Measurements from ENCODE around the gene CAMK2D. TPM values are rescaled to one million over a fixed set of nuclear protein-coding genes. Genes with fewer than 3 reads are reported as not detected.

The CAMK2D gene
- total RNA-seq, 1 experiment from 2014 or later: 29.5 TPM

GRCh38 chr4:113420938-113421337 lies 340.6 kb downstream of the CAMK2D start:
- no TSS peak for BruUV-seq (replicated peaks)

GRCh38 chr4:113419631-113420030 lies 341.9 kb downstream of the CAMK2D start:
- ATAC-seq: no peak
- Histone ChIP-seq H3K4me3 (ENCODE audit: low read depth in 2 of 2, low read length in 2 of 2) (no peak overlapping the region), H3K27me3 (ENCODE audit: control insufficient read depth, insufficient read depth, low read length) (no peaks in the 10 kb centered on the region), H3K4me1 (ENCODE audit: control insufficient read depth, insufficient read depth, low read length) (no peaks in the 10 kb centered on the region), H3K27ac (ENCODE audit: low read length) (no peak overlapping the region), H3K36me3 (ENCODE audit: control insufficient read depth, insufficient read depth, low read length) (no peaks in the 10 kb centered on the region), H3K9me3 (ENCODE audit: control insufficient read depth, insufficient read depth, low read depth, low read length) (peaks cover 4% of the 10 kb centered on the region; the same call in 1 of the 2 replicates)
- CTCF ChIA-PET: no interaction called here
- DNase-seq (ENCODE audit: low read depth, low spot score): no peak
- no peak for TF ChIP-seq SIN3A (IDR thresholded peaks at IDR 0.05; ENCODE audit: borderline replicate concordance, insufficient read depth, low read depth, low read length)
- no peak for TF ChIP-seq REST (IDR thresholded peaks at IDR 0.05; ENCODE audit: insufficient read depth in 1 of 2, low read depth in 2 of 2, low read length in 1 of 2)
- TF ChIP-seq POLR2AphosphoS5 (IDR thresholded peaks at IDR 0.05; ENCODE audit: low read depth, low read length): no peak
- TF ChIP-seq TCF7L2 (IDR thresholded peaks at IDR 0.05; ENCODE audit: low read depth, low read length): no peak
- no peak for TF ChIP-seq CTCF (IDR thresholded peaks at IDR 0.05)
- no TSS peak for BruUV-seq (replicated peaks)
- in situ Hi-C loops (cut with HindIII; ENCODE audit: low pct_unique_long_range_greater_than_20kb, low sequenced_read_pairs): no loop called here
- intact Hi-C loops (cut with micrococcal nuclease; ENCODE audit: unreplicated experiment): no loop called here
- POLR2A ChIA-PET: no interaction called here

More at GRCh38 chr4:113420938-113421337, 340.6 kb downstream of the CAMK2D start:
- no peak for DNase-seq (ENCODE audit: low read depth, low spot score)
- TF ChIP-seq CTCF (IDR thresholded peaks at IDR 0.05) (no peak), SIN3A (IDR thresholded peaks at IDR 0.05; ENCODE audit: borderline replicate concordance, insufficient read depth, low read depth, low read length) (no peak), REST (IDR thresholded peaks at IDR 0.05; ENCODE audit: insufficient read depth in 1 of 2, low read depth in 2 of 2, low read length in 1 of 2) (no peak), POLR2AphosphoS5 (IDR thresholded peaks at IDR 0.05; ENCODE audit: low read depth, low read length) (no peak), TCF7L2 (IDR thresholded peaks at IDR 0.05; ENCODE audit: low read depth, low read length) (no peak)
- ChIA-PET POLR2A (no interaction called here), CTCF (no interaction called here)
- Histone ChIP-seq H3K4me1 (ENCODE audit: control insufficient read depth, insufficient read depth, low read length) (no peaks in the 10 kb centered on the region), H3K9me3 (ENCODE audit: control insufficient read depth, insufficient read depth, low read depth, low read length) (peaks cover 4% of the 10 kb centered on the region; the same call in 1 of the 2 replicates), H3K27me3 (ENCODE audit: control insufficient read depth, insufficient read depth, low read length) (no peaks in the 10 kb centered on the region), H3K4me3 (ENCODE audit: low read depth in 2 of 2, low read length in 2 of 2) (no peak overlapping the region), H3K36me3 (ENCODE audit: control insufficient read depth, insufficient read depth, low read length) (no peaks in the 10 kb centered on the region), H3K27ac (ENCODE audit: low read length) (no peak overlapping the region)
- intact Hi-C loops (cut with micrococcal nuclease; ENCODE audit: unreplicated experiment): no loop called here
- in situ Hi-C loops (cut with HindIII; ENCODE audit: low pct_unique_long_range_greater_than_20kb, low sequenced_read_pairs): no loop called here
- ATAC-seq: no peak
